HEK293 (cell line): ENCODE results near the gene ACOT8.

Source experiments
- AEBP2 ChIP-seq: fragments of 450-650 bp; formaldehyde crosslinking; IDR thresholded peaks from 2 replicates; pipeline ENCODE4 v1.5.1; 2016; ENCODE audit warnings: missing biosample characterization, missing genetic modification characterization, borderline replicate concordance
- GLI2 ChIP-seq: fragments of 450-650 bp; formaldehyde crosslinking; IDR thresholded peaks from 2 replicates; pipeline ENCODE4; 2017; ENCODE audit warnings: missing biosample characterization, missing genetic modification characterization, low read depth, borderline replicate concordance
- KLF16 ChIP-seq: fragments of 450-650 bp; formaldehyde crosslinking; IDR thresholded peaks from 2 replicates; pipeline ENCODE4 v1.5.1; 2017; ENCODE audit warnings: missing biosample characterization, missing genetic modification characterization
- KLF17 ChIP-seq: fragments of 450-650 bp; formaldehyde crosslinking; IDR thresholded peaks from 2 replicates; pipeline ENCODE4 v1.5.1; 2016; ENCODE audit warnings: missing biosample characterization, missing genetic modification characterization
- PBX3 ChIP-seq: sonication (generic); formaldehyde crosslinking; IDR thresholded peaks from 2 replicates; pipeline ENCODE4 v1.8.1; 2022; ENCODE audit warnings: mild to moderate bottlenecking, moderate library complexity, missing genetic modification reagents
- ZBTB20 ChIP-seq: fragments of 450-650 bp; formaldehyde crosslinking; IDR thresholded peaks from 2 replicates; pipeline ENCODE4 v1.5.1; 2016; ENCODE audit warnings: missing biosample characterization, missing genetic modification characterization
- ZBTB44 ChIP-seq: fragments of 450-650 bp; IDR thresholded peaks from 2 replicates; pipeline ENCODE4 v1.5.1; 2018; ENCODE audit warnings: missing biosample characterization, mild to moderate bottlenecking, missing genetic modification characterization
- ZFP37 ChIP-seq: fragments of 450-650 bp; formaldehyde crosslinking; IDR thresholded peaks from 2 replicates; pipeline ENCODE4 v1.5.1; 2016; ENCODE audit warnings: missing biosample characterization, missing genetic modification characterization
- ZNF112 ChIP-seq: fragments of 450-650 bp; formaldehyde crosslinking; IDR thresholded peaks from 2 replicates; pipeline ENCODE4 v1.5.0; 2017; ENCODE audit warnings: missing biosample characterization, missing genetic modification characterization
- ZNF133 ChIP-seq: fragments of 450-650 bp; formaldehyde crosslinking; IDR thresholded peaks from 2 replicates; pipeline ENCODE4 v1.5.1; 2016; ENCODE audit warnings: missing biosample characterization, missing genetic modification characterization
- ZNF148 ChIP-seq: fragments of 450-650 bp; formaldehyde crosslinking; IDR thresholded peaks from 2 replicates; pipeline ENCODE4 v1.5.0; 2017; ENCODE audit warnings: missing biosample characterization, missing genetic modification characterization, borderline replicate concordance
- ZNF18 ChIP-seq: fragments of 450-650 bp; formaldehyde crosslinking; IDR thresholded peaks from 2 replicates; pipeline ENCODE4 v1.5.1; 2016; ENCODE audit warnings: missing biosample characterization, missing genetic modification characterization
- ZNF274 ChIP-seq, 2 experiments: fragments of 200-500 bp in 1 of 2; fragments of 450-650 bp in 1 of 2; sonication (Bioruptor generic) in 1 of 2; formaldehyde crosslinking in 1 of 2; IDR thresholded peaks; 2 replicates each; pipeline versions ENCODE4 v1.5.1 to v1.6.1; 2014 to 2016; ENCODE audit warnings: borderline replicate concordance in 1 of 2, inconsistent platforms in 1 of 2, low read length in 1 of 2, missing biosample characterization in 1 of 2, missing genetic modification characterization in 1 of 2
- ZNF302 ChIP-seq: fragments of 450-650 bp; formaldehyde crosslinking; IDR thresholded peaks from 2 replicates; pipeline ENCODE4 v1.5.1; 2016; ENCODE audit warnings: missing biosample characterization, missing genetic modification characterization, low read depth
- ZNF324 ChIP-seq: fragments of 450-650 bp; formaldehyde crosslinking; IDR thresholded peaks from 2 replicates; pipeline ENCODE4 v1.5.1; 2016; ENCODE audit warnings: missing biosample characterization, missing genetic modification characterization
- ZNF341 ChIP-seq: fragments of 450-650 bp; formaldehyde crosslinking; IDR thresholded peaks from 2 replicates; pipeline ENCODE4; 2016; ENCODE audit warnings: low read depth, missing biosample characterization, missing genetic modification characterization
- ZNF398 ChIP-seq: fragments of 450-650 bp; formaldehyde crosslinking; IDR thresholded peaks from 2 replicates; pipeline ENCODE4 v1.5.1; 2017; ENCODE audit warnings: missing biosample characterization, missing genetic modification characterization
- ZNF677 ChIP-seq: fragments of 450-650 bp; IDR thresholded peaks from 2 replicates; pipeline ENCODE4 v1.5.0; 2018; ENCODE audit warnings: missing biosample characterization, mild to moderate bottlenecking, missing genetic modification characterization, moderate library complexity
- ZNF701 ChIP-seq: fragments of 450-650 bp; formaldehyde crosslinking; IDR thresholded peaks from 2 replicates; pipeline ENCODE4 v1.5.1; 2016; ENCODE audit warnings: missing biosample characterization, missing genetic modification characterization
- ZNF704 ChIP-seq: fragments of 450-650 bp; formaldehyde crosslinking; IDR thresholded peaks from 2 replicates; pipeline ENCODE4 v1.5.1; 2016; ENCODE audit warnings: missing biosample characterization, missing genetic modification characterization
- ZNF830 ChIP-seq: fragments of 450-650 bp; IDR thresholded peaks from 2 replicates; pipeline ENCODE4 v1.5.0; 2018; ENCODE audit warnings: missing biosample characterization, missing genetic modification characterization, low read depth, mild to moderate bottlenecking, moderate library complexity
- ZSCAN4 ChIP-seq: fragments of 450-650 bp; formaldehyde crosslinking; IDR thresholded peaks from 2 replicates; pipeline ENCODE4 v1.5.1; 2017; ENCODE audit warnings: missing biosample characterization, missing genetic modification characterization

The ACOT8 gene

GRCh38 chr20:45890985-45891983 lies 34.1 kb upstream of the ACOT8 start, which contains the start of the genes CTSA and NEURL2 (continued):
- TF ChIP-seq PBX3 (no peak; the same call in 1 of the 2 replicates), ZNF148 (tag by site-specific recombination) (no peak), KLF17 (peak; percentile 93), ZFP37 (peak; percentile 75; the same call in 1 of the 2 replicates), ZNF302 (no peak), ZNF830 (tag by site-specific recombination) (no peak), ZNF112 (tag by site-specific recombination) (no peak), GLI2 (no peak), ZSCAN4 (0 out of 2 replicates have a peak, but pooled peaks have one; percentile 27), ZNF677 (tag by site-specific recombination) (no peak), ZNF133 (tag by site-specific recombination) (no peak), ZBTB20 (tag by site-specific recombination) (peak; percentile 77), AEBP2 (tag by site-specific recombination) (no peak), ZNF398 (tag by site-specific recombination) (peak; percentile 60), ZNF701 (tag by site-specific recombination) (no peak), ZBTB44 (tag by site-specific recombination) (no peak), KLF16 (tag by site-specific recombination) (peak; percentile 100), ZNF18 (tag by site-specific recombination) (0 out of 2 replicates have a peak, but pooled peaks have one; percentile 47), ZNF274 (IDR thresholded peaks at IDR 0.05; ENCODE audit: low read length) (no peak), ZNF274 (tag by site-specific recombination; IDR thresholded peaks at IDR 0.05; ENCODE audit: borderline replicate concordance) (no peak), ZNF324 (peak; percentile 94; the same call in 1 of the 2 replicates), ZNF341 (peak; percentile 90), ZNF704 (tag by site-specific recombination) (peak; percentile 70; the same call in 1 of the 2 replicates)
